NK-92 (cell line): ENCODE results near the gene TMPRSS13.
"Not testable (repeated sequence)": the region's sequence is repeated elsewhere in the genome, so short reads cannot be mapped to it uniquely, and the experiment has no call there.

ENCODE experiments used
- DNase-seq: peaks from one replicate; lab custom pipeline; 2025; ENCODE audit not compliant: unreplicated experiment; lab: John Stamatoyannopoulos, UW

The TMPRSS13 gene

DNA sequence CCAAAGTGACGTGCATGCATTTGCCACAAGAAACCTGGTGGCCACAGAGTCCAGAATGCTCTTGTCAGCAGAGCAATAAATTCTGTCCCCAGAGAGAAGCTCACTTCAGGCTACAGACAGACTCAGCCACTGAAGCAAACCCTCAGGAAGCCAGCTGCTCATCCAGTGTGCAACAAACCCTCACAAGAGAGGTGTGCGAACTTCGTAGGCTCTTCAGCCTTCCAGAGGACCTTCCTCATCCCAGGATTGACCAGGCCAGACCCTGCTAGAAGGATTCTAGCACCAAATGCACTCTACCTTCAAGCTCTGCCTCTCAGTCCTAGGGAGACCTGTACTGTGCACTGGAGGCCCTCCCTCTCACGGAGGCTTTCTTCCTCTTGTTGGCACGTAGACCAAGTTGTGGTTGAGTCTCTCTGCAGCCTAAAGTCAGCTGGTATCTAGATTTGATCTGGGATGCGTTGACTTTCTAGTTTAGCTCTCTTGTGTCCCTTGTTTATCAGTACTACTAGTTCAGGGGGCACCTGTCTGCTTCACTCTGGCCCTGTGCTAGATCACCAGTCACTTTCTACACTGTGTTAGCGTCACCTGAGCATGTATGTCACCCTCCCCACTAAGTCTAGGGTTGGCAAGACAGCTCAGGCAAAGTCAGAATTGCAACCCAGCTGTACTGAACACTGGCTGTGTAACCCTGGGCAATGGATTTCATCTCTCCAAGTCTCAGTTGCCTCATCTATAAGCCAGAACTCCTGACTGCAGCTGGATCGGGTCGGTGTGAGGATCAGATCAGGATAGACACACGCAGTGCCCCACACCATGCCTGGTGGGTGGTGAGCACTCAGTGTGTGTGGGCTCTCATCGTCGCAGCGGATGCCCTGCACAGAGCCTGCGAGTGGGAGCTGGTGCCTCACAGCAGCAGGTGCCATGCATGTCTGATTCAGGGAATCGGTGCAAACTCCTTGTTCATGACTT lies 22.1 kb upstream of the TMPRSS13 start:
- DNase-seq: no peak

DNA sequence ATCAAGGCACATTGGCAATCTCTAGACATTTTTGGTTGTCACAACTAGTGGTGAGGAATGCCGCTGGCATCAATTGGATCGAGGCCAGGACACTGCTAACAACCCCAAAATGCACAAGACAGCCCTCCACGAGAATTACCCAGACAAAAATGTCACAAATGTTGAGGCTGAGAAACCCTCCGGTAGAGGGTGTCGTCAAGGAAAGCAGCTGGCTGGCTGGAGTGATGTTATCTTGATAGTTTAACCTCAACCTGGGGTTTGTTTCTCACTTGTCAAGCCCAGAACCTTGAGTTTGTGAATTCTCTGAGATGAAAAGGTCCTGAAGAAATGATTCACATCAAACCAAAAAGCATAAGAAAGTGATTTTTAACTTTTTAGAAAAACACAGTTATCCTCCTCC lies 21.1 kb upstream of the TMPRSS13 start:
- DNase-seq: no peak

DNA sequence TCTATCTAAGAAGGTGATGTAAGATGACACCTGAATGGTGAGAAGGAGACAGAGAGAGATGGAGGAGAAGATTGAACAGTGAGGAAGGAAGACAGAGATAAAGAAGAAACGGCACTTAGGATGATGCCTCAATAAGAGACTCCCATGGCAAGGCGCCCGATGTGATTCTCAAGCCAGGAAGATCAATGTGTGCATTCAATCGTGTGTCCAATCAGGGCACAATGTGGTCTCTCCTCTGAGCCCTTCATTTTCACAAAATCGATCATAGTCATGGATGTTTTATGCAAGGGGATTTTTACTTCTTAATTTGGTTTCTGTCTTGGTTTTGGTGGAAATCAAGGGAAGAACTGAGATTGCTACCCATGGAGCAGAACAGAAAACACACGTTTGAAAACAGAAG lies 19.9 kb upstream of the TMPRSS13 start:
- DNase-seq: no peak

DNA sequence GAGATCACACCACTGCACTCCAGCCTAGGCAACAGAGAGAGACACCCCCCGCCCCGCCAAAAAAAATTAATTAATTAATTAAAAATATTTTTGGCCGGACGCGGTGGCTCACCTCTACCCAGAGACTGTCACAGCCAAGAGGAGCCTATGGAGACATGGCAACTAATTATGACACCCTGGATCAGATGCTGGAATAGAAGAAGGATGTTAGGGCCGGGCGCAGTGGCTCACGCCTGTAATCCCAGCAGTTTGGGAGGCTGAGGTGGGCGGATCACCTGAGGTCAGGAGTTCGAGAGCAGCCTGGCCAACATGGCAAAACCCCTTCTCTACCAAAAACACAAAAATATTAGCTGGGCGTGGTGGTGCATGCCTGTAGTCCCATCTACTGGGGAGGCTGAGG lies 19.3 kb upstream of the TMPRSS13 start:
- DNase-seq: not testable (repeated sequence)

DNA sequence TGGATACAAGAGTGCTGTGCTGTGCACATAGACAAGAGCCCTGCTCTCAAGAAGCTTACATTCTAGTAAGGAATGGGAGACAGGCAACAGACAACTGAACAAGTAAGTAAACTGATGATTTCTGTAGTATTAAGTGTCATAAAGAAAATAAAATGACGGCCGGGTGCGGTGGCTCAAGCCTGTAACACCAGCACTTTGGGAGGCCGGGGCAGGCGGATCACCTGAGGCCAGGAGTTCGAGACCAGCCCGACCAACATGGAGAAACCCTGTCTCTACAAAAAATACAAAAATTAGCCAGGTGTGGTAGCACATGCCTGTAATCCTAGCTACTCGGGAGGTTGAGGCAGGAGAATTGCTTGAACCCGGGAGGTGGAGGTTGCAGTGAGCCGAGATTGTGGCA lies 18.5 kb upstream of the TMPRSS13 start:
- DNase-seq: not testable (repeated sequence)

DNA sequence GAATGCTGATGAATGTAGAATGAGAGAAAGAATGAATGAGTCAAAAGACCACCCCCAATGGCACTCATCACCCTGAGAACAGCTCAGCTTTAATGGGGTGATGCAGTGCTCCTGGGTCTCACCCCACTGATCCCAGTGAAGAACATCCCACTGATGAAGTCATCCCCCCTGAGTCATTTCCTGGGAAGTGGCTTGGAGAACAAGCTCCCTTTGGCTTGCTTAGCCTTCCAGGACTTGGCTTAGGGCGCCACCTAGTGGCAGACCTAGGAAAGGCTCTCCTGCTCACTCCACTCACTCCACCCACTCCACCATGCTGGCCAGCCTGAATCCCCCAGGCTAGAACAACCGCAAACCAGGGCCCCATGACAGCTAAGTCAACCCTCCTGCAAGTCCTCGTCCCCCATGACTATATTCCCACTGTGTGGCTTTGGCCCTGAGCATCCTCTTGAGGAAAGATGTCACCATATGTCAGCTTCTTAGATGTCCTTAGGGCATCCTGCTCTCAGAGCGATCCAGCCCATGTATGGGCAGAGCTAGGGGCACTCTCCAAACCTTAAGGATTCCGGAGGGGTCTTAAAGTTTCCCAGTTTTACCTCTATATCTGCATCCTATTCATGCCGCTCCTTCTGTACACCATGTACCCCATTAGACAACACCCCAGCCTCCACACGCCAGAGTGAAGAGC lies 17.8 kb upstream of the TMPRSS13 start:
- peak; percentile 22 for DNase-seq

DNA sequence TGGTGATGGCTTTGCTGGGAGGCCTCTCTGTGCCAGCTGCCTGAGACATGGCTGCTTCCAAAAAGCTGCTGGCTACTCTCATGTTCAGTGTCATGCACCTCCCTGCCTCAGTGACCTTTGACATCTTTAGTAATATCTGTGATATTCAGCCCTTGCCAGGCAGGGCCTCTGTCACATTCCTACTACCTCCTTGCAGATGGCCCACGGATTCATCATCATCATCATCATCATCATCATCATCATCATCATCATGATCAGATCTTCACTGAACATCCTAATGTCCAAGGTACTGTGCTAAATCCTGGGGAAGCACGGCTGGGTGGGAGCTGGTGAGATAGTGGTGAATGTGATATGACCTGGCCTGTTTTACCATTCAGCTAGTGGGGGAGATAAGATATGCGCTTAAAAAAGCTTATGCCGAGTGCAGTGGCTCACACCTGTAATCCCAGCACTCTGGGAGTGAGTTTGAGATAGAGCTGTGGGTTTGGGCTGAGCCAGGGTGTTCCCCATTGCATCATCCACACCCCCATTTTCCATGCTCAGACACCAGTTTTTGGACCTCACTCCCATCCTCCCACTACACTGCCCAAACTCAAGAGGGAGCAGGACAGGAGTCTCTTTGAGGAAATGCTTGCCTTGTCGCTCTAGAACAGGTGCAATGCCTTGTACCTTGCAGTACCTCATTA lies 17.1 kb upstream of the TMPRSS13 start:
- DNase-seq: no peak

DNA sequence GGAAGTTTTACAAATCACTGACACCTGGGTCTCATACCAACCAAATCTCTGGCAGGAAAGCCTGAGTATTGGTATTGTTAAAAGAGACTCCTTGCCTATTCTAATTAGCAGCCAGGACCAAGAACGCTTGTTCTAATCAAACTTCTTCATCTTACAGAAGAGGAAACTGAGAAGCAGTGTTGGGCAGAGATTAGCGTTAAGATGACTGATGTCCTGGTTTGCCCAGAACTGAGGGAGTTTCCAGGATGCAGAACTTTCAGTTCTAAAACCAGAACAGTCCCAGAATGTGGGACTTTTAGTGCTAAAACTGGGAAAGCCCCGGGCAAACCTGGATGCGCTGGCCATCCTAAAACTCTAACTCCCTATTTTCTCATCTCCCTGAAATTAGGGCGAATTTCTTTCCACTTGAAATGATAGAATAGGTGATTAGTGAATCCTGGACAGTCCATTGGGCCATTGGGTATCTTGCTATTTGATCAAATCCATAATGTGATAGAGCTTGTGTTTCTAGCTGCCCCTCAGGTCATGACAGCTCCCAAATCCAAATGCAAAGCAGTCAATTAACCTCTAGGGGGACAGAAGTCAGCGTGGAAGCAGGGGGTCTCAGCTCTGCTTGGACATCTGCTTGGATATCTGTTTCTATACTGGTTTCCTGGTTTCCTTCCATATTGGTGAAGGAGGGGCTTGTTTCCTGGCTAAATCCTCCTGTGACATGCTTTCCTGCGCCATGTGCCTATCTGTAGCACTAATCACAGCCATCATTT lies 16.0 kb upstream of the TMPRSS13 start:
- DNase-seq: no peak

DNA sequence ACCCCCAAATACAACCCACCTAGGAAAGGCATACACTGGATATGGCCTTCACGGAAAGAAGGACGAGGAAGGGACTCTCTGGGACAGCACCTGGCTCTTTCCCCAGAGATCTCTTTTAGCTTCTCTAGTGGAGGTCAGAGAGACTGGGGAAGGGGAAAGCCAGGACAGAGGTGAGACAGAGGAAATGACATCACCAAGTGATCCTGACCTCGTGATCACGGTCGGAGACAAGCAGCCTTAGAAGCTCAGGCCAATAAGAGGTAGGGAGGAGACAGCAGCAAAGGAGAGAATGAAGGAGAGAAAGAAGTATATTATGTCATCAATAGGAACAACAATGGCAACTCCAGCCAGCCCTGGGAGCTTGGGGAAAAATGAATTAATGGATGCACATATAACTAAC lies 15.4 kb upstream of the TMPRSS13 start:
- no peak for DNase-seq

DNA sequence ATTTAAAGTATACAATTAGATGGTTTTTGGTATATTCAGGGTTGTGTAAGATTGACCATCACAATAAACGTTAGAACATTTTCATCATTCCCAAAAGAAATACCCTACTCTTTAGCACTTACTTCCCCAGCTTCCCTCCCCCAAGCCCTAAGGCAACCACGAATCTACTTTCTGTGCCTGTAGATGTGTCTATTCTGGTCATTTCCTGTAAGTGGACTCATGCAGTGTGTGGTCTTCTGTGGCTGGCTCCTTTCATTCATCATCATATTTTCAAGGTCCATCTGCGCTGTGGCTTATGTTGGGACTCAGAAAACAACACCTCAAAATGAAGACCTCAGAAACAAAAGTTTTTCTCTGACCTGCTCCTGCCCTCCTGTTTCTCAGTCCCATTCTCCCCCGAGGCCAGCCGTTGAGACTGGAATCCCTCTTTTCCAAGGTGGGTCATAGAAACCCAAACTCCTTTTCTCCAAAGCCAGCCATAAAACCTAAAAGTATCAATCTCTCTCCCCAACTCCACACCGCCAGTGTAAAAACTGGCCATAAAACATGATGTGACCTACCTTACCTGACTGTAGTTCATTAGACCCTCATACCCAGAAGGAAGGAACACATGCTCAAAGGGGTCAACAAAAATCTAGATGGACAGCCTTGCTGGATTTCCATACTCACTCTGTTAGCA lies 12.9 kb upstream of the TMPRSS13 start:
- no peak for DNase-seq

DNA sequence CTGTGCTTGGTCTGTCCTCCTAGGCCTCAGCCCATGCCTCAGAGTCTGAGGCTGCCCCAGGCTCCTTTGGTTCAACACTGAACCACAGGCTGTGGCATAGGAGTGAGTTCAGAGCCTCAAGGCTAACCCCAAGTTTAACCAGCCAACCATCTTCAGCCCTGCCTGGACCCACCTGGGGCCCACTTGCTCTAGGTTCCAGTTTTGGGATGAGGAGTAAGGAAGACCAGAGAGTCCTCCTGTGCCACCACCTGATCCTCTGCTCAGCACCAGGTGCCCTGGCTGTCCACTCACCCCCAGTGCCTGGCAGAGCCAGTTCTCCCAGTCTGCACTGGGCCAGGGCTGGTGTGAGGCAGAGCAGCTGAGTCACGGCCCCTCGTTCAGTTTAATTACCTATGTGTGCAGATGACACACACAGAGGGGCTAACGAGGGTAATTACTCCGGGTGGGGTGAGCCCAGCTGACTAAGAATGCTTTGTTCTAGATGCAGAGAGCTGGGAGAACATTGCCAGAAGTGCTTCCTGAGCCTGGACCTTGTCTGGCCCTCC lies 12.0 kb upstream of the TMPRSS13 start:
- no peak for DNase-seq

DNA sequence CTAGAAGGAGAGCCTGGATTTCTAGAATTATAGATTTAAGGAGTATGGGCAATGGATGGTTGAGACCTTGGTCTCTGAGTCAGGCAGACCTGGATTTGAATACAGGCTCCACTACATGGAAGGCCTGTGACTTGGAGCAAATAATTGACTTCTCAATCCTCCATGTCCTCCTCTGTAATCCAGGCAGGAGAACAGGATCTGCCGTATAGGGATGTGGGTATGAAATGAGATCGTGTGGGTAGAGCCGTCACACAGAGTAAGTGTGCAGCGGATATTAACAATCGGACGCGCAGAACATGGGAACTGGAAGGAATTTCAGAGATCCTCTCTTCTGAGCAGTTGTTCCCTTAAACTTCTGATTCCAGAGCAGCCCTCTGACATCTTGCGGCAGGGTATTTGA lies 11.5 kb upstream of the TMPRSS13 start:
- DNase-seq: no peak

DNA sequence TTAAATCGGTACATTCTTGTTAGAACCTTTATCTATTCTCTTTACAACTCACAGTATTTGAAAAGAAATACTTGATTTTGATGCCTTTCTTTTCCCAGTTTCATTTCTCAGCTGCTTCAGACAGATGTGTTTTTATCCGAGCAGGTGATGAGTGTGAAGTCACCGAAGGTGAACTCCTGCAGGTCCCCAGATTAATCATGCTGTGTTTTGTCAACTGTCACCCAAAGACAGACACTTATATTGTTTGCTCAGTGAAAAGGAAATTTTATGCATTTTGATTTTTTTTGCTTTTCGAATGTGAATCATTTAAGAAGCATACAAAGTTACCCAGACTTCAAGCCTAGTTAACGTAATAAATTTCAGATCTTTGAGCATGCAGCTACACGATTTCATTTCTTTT lies 7.8 kb upstream of the TMPRSS13 start:
- DNase-seq: no peak

DNA sequence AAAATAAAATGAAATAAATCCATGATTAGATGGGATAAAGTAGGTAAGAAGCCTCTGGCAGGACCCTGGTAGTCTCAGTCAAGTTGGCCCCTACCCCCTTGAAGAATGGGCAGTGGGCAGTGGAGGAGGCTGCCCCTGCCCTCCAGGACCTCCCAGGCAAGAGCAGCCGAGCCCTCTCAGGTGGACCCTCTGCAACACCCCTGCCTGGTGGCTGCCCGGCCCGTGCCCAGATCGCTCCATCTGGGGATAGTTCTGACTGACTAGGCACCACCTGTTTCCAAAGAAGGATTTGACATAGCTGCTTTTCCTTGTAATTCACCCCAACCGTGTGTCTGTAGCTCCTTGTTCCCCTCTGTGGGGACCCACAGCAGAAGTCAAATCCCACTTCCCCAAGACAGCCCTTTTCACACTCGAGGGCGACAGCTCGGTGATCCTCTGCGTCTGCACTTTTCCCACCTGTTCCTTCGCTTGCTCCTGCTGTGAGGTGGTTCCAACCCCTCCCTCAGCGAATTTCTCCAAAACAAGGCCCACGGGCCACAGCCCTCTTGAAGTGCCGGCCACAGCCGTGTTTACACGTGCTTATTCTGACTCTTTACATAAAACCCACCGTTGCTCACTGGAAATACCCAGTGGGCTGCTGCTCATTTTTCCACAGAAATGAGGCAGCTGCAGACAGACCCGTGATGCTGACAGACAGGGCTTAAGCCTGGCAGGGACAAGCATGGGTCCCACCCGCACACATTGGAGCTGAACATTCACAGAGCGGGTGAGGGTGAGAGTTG lies 5.5 kb upstream of the TMPRSS13 start:
- DNase-seq: no peak

DNA sequence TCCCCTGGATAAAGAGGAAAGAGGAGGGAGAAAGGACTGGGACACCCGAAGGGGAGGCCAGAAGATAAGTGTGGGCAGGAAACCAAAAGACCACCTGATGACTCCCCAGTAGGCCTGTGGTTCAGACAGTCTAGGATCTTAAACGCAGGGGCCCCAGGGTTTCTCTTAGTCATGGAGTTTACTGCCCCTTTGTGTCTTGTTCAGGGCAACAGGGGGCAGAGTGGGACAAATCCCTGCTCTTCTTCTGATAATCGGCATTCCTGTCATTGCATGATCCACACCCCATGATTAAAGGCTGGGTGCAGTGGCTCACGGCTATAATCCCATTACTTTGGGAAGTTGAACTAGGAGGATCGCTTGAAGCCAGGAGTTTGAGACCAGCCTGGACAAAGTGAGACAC lies 4.7 kb upstream of the TMPRSS13 start:
- DNase-seq: no peak

DNA sequence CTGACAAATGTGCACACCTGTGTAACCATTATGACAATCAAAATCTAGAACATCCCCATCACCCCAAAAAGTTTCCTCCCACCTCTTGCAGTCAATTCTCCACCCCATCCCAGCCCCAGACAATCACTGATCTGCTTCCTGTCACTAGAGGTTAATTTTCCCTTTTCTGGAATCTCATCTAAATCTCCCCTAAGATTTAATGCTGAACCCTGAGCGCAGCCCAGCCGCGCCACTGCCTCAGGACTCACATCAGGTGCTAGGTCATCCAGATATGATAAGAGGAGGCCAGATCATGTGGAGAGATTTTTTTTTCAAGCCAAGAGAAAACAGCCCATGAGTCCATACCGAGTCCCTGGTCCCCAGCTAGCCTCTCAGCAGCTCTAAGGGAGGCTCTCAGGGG lies 4.3 kb upstream of the TMPRSS13 start:
- no peak for DNase-seq

DNA sequence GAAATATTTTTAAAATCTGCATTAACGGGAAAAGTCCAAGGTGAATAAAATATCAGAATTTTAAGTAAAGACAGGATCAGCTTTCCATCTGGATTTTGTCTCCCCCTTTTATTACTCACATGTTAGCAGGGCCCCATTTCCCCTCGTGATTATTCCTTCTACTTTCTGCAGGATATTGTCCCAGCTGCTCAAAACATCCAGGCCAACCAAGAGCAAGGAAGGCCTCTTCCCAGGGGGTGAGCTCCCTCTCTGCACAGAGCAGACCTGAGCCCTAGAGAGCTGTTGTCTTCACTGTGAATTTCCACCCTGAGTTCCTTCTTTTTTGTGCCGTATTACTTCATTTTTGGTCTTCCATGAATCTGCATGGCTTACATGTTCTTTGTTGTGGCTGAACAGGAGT lies 3.7 kb upstream of the TMPRSS13 start:
- DNase-seq: no peak

DNA sequence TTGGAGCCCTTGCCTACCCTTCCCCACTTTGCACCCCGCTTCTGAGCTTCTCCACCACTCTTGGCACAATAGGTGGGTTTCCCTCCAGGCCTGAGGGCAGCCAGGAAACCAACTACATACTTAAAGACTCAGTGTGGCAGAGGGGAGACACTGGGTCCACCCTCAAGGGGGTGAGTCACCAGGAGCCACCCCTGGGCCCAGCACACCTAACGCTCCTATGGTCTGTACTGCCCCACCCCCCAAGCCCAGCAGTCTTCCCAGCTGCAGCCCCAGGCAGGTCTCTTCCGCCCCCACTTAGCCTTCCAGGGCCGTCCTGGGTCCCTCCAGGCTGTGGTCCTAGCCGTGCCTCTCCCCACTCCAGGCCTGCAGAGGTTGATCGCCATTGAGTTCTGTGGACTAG lies 3.2 kb upstream of the TMPRSS13 start:
- no peak for DNase-seq

DNA sequence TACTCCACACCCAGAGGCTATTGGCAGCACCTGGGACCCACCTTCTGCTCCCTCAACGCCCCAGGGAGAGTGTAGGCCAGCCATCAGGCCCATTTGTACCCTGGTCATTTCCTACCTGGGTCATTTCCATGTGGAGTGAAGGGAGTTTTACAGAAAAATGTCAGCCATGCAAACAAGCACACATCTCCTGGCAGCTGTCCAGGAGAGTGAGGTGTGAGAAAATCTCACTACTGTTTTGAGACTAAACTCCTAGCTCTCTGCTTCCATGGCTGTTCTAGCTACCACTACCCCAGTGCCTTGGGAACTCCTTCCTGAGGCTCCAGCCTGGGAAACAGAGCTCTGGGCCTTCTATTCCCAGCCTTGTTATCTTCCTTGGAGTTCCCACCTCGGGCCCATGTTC lies 2.8 kb upstream of the TMPRSS13 start:
- DNase-seq: no peak
